ENCODE data around the gene TMEM187.

The TMEM187 gene

GRCh38 chrX:153935326-153935851 lies 37.2 kb upstream of the TMEM187 start:
- DNase-seq: no peak

- DNase-seq: no peak
These were observed 35.5 kb upstream of the TMEM187 start for GRCh38 chrX:153937056-153937455.

DNA sequence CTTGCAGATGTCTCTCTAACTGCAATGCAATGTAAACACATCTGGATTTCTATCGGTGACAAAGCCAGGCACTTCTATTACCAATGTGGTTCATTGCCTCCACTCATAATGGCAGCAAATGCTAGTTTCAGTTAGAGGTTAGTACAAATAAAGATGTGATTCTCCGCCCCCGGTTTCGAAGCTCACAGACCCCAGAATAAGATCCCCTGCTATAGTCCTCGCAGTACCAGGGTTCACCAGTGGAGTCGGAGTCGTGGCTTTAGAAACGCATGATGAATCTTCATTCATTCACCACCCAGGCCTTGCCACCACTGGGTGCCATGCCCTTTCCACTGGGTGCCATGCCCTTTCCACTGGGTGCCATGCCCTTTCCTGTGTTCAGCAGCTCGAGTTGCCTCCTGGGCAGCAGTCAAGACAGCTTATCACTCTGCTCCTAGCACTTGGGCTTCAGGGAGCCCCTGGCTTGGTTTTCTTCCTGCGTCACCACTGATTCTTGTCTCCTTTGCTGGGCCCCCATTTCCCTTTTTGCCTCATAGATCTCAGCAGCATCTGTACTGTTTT lies 34.2 kb upstream of the TMEM187 start:
- no peak for DNase-seq

DNA sequence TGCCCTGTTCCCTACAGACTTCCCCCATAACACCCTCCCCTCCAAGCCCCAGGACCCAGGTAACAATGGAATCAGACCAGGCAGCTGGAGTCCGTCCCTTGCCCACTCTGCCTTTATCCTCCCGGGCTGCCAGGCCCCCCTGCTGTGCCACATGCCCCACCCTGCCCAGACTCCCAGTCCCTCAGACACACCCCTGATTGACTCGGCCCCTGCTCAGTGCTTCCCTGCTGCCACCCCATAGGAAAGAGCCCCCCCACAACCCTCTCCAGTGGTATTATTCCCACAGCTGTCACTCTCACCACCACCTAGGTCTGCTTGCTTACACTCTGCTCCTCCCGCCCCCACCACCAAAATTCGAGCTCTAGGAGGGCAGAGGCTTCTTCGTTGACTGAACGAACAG lies 33.0 kb upstream of the TMEM187 start:
- no peak for DNase-seq

- DNase-seq: no peak
These were observed 31.0 kb upstream of the TMEM187 start for GRCh38 chrX:153941336-153942252.

GRCh38 chrX:153944140-153944799 lies 28.3 kb upstream of the TMEM187 start, which contains the start of gene RENBP:
TSS of gene RENBP (minus strand) at chrX:153944643. CDS start at chrX:153944610, 33 bp downstream.
- DNase-seq: peak; percentile 50

DNA sequence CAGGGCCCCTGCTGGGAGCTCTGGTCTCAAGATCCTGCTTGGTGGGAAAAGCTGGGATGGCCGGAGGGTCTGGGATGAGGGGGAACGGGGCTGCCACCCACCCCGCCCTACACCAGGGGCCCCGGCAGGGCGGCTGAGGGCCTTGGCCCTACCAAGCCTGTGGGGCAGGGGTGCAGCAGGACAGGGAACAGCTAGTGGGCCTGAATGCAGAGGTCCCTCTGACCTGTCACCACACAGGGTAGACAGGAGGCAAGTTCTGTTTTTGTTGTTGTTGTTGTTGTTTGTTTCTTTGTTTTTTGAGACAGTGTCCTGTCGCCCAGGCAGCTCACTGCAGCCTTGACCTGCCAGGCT lies 27.8 kb upstream of the TMEM187 start:
- no peak for DNase-seq

DNA sequence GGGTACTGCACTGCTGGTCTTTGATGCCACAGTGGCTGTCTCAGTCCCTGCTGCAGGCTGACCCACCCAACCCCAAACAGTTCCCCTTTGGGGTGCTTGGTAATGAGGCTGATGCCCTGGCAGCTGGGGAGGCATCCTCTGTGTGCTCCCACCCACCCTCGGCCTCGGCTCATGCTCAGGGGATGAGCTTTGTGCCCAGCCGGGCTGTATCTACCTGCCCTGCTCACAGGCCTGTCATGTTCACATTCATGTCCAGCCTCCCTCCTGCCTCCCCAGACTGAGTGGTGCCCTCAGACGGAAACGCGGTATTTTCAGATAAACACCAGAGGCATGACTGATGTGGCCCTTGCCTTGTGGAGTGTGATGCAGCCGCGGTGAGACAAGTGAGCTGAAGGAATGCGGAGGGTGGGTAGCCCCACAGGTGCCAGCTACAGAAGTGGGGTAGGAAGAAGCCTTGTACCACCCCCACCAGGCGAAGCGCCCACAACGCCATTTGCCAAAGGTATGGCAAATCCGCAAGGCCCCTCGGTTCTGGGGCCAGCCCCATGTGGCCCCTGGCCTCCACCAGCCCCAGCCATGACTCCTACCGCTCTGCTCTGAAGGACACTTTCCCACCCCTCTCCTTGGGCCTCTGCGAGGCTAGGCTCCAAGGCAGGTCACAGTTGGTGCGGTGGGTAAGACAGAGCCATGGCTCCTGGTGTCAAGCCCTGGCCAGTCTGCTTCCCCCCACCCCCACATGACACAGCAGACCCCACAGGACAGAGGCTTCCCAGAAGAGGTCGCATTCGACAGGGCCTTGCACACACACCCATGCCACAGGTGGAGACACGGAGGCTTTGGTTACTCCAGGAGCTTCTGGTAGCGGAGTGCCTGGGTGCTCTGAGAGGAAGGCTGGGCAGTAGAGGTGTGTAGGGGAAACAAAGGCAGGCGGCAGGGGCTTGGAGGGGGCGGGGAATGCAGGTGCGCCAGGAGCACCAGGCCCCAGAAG lies 26.3 kb upstream of the TMEM187 start:
- DNase-seq: no peak

- DNase-seq: peak; percentile 82
These were observed 25.4 kb upstream of the TMEM187 start for GRCh38 chrX:153947009-153947769.

DNA sequence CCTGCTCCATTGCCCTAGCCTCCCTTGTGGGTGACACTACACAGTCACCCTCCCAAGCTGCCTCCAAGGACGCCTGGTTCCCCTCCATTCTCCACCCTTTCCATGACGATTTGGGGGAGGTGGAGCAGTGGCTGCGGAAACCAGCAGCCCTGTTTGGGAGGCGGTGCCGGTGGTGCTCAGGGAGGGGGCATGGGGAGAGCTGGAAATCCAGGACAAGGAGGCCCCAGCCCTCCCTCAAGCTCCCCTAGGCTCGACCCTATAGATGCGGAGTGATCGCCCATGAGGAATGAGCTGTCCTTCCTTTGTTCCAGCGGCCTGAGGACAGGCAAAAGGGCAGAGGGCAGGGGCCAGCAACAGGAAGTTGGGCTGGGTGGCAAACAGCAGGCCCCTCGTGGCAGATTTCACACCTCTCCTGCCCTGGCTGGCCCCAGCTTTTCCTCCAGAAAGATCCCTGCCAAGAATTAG lies 24.5 kb upstream of the TMEM187 start:
- no peak for DNase-seq

DNA sequence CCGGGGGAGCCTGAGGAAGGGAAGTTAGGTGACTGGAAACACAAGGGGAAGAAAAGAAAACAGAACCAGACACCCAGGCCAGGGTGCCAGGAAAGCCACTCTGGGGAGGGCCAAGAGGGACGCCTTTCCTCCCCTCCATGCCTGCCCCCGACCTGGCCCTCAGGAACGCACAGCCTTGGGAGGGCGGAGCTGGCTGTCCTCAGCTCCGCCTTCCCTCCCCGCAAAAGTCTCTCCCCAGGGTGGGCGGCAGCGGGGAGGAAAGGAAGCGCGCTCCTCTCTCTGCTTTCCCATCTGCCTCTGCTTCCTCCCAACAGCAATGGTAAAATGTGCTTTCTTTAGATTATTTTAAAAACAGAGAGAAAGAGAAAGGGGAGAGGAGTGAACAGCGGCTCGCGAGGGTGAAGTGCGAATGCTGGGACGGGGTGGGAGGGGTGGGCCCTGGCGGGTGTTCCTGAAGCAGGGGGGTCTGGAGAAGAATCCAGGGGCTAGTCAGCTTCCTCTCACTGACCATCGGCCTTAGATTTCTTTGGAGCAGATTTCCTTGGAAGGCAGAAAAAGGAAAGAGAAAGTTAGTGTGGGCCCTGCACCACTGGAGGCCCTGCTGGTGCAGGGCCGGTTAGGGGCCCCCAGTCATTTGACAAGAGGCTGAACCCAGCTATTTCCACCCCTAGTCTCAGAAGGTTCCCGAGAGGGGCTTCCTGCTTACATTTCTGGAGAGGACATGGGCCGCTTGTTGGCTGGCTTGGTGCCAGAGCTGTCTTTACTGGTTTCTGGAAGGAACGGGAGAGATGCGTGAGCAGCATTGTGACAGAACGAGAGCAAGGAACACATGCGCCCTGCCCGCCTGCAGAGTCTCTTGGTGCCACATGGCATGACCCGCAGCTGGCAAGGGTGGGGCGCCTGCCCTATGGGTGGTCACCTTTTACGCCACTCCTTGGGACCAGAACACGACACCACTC lies 23.4 kb upstream of the TMEM187 start:
- DNase-seq: no peak

DNA sequence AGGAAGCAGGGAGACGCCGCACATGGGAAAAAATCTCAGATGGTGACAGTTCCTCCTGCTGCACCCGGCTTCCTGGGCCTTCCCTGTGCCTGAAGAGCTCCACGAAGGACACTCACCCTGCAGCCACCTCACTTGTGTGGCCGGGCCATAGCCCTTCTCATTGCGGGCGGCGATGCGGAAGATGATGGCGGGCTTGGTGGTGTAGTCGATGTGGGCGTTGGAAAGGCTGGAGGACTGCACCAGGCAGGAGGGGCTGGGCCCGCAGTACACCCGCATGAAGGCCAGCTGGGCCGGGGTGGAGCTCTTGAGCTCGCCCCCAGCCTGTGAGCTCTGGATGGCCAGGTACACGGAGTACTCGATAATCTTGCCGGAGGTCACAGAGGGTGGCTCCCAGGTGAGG lies 22.4 kb upstream of the TMEM187 start:
- no peak for DNase-seq

GRCh38 chrX:153951683-153952372 lies 20.7 kb upstream of the TMEM187 start:
- DNase-seq: no peak

DNA sequence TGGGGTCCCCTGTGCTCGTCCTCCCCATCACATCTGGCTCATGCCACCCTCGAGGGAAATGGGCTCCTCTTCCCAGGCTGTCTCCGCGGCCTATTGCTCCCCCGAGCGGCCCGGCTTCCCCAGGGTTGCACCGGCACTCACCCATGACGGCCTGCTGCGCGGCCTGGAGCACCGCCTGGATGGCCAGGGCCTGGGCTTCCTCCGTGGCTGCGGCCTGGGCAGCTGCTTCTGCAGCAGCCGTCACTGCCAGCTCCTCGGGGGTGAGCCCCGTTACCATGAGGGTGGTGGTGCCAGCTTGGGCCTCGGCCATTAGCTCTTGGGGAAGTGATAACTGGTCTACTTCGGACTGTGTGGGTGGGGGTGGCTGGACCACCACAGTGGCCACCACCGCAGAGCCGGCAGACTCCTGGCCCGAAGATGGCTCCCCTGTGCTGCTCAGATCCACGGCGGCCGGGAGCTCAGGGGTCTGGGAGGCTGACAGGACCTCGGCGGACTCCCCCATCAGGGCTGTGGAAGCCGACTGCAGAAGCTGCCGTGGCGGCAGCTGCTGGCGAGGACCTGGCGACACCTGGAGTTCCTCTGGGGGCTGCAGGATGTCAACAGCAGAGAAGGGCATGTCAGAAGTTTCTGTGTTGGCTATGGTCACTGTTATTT lies 20.1 kb upstream of the TMEM187 start:
- no peak for DNase-seq

DNA sequence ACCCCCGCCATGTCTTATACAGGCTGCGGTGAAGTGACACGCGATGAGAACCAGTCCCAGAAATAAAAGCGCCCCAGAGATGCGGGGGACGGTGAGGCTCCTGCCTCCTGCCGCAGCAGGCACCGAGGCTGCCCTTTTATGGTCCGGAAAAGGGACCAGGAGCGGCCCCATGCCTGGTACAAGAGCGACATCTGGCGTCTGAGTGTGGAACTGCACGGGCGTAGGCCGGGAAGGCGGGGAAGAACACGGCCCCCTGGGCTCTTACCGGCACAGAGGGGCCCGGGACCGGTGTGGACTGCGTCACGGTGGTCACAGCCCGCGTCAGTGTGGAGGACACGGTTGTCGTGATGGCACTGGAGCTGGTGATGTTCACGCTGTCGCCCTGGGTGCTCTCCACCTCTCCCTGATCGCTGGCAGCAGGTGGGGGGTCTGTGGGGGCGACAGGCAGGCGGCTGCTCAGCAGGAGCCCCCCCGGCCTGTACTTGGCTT lies 19.2 kb upstream of the TMEM187 start:
- DNase-seq: peak; percentile 80

DNA sequence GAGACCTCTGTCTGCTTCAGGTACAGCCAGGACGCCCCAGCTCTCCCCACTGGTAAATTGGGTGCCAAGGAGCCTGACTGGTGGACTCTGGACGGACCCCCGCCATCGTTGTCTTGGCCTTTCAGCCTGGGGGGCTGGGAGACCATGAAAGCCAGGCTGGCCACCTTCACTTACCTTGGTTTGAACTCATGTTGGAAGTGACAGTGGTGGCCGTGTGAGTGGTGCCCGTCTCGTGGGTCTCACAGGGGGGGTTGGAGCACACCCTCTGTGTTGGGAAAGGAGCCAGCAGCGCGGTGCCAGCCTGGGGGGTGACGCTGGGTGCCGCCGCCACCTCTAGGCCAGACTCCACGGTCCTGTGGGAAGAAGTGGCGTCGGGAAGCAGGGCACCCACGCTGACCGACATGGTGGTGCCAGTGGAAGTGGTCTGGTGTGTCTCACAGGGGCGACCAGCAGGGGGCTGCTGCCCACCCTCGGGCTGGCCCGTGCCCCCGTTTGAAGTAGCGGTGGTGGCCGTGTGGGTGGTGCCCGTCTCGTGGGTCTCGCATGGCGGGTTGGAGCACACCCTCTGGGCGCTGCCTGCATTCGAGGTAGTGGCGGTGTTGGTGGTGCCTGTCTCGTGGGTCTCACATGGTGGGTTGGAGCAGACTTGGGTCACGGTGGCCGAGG lies 18.5 kb upstream of the TMEM187 start:
- no peak for DNase-seq

GRCh38 chrX:153954558-153955227 lies 17.9 kb upstream of the TMEM187 start:
- no peak for DNase-seq
